Lower leg skin (tissue), 3 donors: ENCODE measurements around the gene ZCCHC17.

Source experiments
- POLR2A ChIP-seq, 2 donors: fragments of 450-650 bp; IDR thresholded peaks; one replicate each; pipeline ENCODE4 v1.6.1; 2016 to 2017; ENCODE audit warnings: antibody characterized with exemption in 2 of 2, mild to moderate bottlenecking in 1 of 2, moderate library complexity in 1 of 2
- TF ChIP-seq, protein P1 (sequence below), 3 donors: fragments of 450-650 bp; IDR thresholded peaks; one replicate each; pipeline ENCODE4 v1.5.1; 2016; ENCODE audit warnings: antibody characterized with exemption in 3 of 3, mild to moderate bottlenecking in 3 of 3, moderate library complexity in 2 of 3

DNA sequence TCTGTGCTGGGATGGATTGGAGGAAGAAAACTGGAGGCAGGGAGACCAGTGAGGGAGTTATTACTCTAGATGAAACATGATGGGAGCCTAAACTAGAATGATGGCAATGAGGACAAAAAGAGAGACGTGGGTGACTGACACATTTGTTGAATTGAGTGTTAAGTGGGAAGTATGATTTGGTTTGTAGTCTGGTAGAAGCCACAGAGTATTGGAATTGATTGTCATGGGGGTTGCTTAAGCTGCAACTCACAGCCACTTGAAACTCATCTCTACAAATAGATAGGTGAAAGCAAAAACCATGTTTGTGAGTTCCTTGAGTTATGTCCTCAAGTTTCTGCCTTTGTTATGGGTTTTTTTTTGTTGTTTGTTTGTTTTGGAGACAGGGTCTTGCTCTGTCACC, 47.7 kb downstream of the ZCCHC17 start:
- no peak for TF ChIP-seq POLR2A (IDR thresholded peaks at IDR 0.05)
- TF ChIP-seq, protein P1, sequence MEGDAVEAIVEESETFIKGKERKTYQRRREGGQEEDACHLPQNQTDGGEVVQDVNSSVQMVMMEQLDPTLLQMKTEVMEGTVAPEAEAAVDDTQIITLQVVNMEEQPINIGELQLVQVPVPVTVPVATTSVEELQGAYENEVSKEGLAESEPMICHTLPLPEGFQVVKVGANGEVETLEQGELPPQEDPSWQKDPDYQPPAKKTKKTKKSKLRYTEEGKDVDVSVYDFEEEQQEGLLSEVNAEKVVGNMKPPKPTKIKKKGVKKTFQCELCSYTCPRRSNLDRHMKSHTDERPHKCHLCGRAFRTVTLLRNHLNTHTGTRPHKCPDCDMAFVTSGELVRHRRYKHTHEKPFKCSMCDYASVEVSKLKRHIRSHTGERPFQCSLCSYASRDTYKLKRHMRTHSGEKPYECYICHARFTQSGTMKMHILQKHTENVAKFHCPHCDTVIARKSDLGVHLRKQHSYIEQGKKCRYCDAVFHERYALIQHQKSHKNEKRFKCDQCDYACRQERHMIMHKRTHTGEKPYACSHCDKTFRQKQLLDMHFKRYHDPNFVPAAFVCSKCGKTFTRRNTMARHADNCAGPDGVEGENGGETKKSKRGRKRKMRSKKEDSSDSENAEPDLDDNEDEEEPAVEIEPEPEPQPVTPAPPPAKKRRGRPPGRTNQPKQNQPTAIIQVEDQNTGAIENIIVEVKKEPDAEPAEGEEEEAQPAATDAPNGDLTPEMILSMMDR (IDR thresholded peaks at IDR 0.05) = no peak
